CD14-positive monocyte (primary cell): ENCODE results near the gene TMEM135. TPM values are rescaled to one million over a fixed set of nuclear protein-coding genes. Genes with fewer than 3 reads are reported as not detected.

Experiments used
- DNase-seq, 3 donors: peaks; one replicate each; pipeline ENCODE4 v3.0.0-alpha.2; 2011 to 2022
- H2AFZ ChIP-seq: 2 replicates; pipeline ENCODE4 v1.6.0; 2012; ENCODE audit warnings: mild to moderate bottlenecking, low read depth, low read length, inconsistent platforms; ENCODE audit not compliant: insufficient read depth, poor library complexity, severe bottlenecking
- H3K27ac ChIP-seq, 2 donors: 1 replicate in 1 of 2; 2 replicates in 1 of 2; pipeline ENCODE4 v1.5.1; 2012 to 2013; ENCODE audit warnings: low read length in 2 of 2, control low read depth in 1 of 2, inconsistent platforms in 1 of 2, low read depth in 1 of 2, mild to moderate bottlenecking in 1 of 2
- H3K27me3 ChIP-seq, 2 donors: one replicate each; pipeline versions ENCODE4 v1.6.0 to v1.6.1; 2011 to 2013; ENCODE audit warnings: low read length in 2 of 2; ENCODE audit not compliant: control insufficient read depth in 2 of 2, insufficient read depth in 2 of 2
- H3K36me3 ChIP-seq, 2 donors: replicated peaks in 1 of 2; 1 replicate in 1 of 2; 2 replicates in 1 of 2; pipeline versions ENCODE4 v1.5.1 to v1.6.1; 2012 to 2013; ENCODE audit warnings: low read length in 2 of 2, control low read depth in 1 of 2, inconsistent platforms in 1 of 2, mild to moderate bottlenecking in 1 of 2; ENCODE audit not compliant: insufficient read depth in 2 of 2, control insufficient read depth in 1 of 2
- H3K4me1 ChIP-seq, 2 donors: 1 replicate in 1 of 2; 2 replicates in 1 of 2; pipeline versions ENCODE4 v1.5.1 to v1.6.1; 2012 to 2013; ENCODE audit warnings: low read length in 2 of 2, control low read depth in 1 of 2, inconsistent platforms in 1 of 2, mild to moderate bottlenecking in 1 of 2, moderate library complexity in 1 of 2; ENCODE audit not compliant: insufficient read depth in 2 of 2, control insufficient read depth in 1 of 2
- H3K4me2 ChIP-seq: replicated peaks from 2 replicates; pipeline ENCODE3; 2012; ENCODE audit warnings: low read length, moderate library complexity, mild to moderate bottlenecking; ENCODE audit not compliant: poor library complexity, severe bottlenecking; ENCODE audit errors: extremely low read depth
- H3K4me3 ChIP-seq, 3 experiments: fragments of 200-600 bp in 1 of 3; sonication (generic) in 1 of 3; replicated peaks in 1 of 3; 1 replicate in 2 of 3; 2 replicates in 1 of 3; pipeline ENCODE4 v1.5.1; 2011 to 2013; ENCODE audit warnings: low read length in 3 of 3, mild to moderate bottlenecking in 3 of 3, control low read depth in 2 of 3, low read depth in 2 of 3, inconsistent platforms in 1 of 3, moderate library complexity in 1 of 3
- H3K79me2 ChIP-seq: 2 replicates; pipeline ENCODE4 v1.6.0; 2012; ENCODE audit warnings: mild to moderate bottlenecking, control low read depth, inconsistent platforms, low read length, moderate library complexity; ENCODE audit not compliant: insufficient read depth
- H3K9ac ChIP-seq: 2 replicates; pipeline ENCODE4 v1.6.0; 2017; ENCODE audit warnings: low read length, mild to moderate bottlenecking; ENCODE audit not compliant: insufficient read depth, poor library complexity, severe bottlenecking
- H3K9me3 ChIP-seq, 2 donors: replicated peaks in 1 of 2; 1 replicate in 1 of 2; 2 replicates in 1 of 2; pipeline versions ENCODE4 v1.5.1 to v1.6.1; 2012 to 2013; ENCODE audit warnings: low read length in 2 of 2, control low read depth in 1 of 2; ENCODE audit not compliant: control insufficient read depth in 1 of 2, insufficient read depth in 1 of 2
- H4K20me1 ChIP-seq: 2 replicates; pipeline ENCODE4 v1.6.0; 2012; ENCODE audit warnings: mild to moderate bottlenecking, low read length, control low read depth, moderate library complexity; ENCODE audit not compliant: insufficient read depth
- H3K27ac Mint-ChIP-seq, 7 donors: one replicate each; pipeline ENCODE4 v1.8.0; 2020; ENCODE audit warnings: mild to moderate bottlenecking in 7 of 7, mixed read lengths in 7 of 7, moderate library complexity in 6 of 7, inconsistent platforms in 2 of 7
- H3K27me3 Mint-ChIP-seq, 3 donors: one replicate each; pipeline ENCODE4 v1.8.0; 2021 to 2022; ENCODE audit warnings: low read depth in 3 of 3, mild to moderate bottlenecking in 3 of 3, mixed read lengths in 3 of 3, moderate library complexity in 3 of 3, inconsistent platforms in 1 of 3
- H3K36me3 Mint-ChIP-seq, 2 donors: one replicate each; pipeline ENCODE4 v1.8.0; 2020; ENCODE audit warnings: mixed read lengths in 2 of 2, inconsistent platforms in 1 of 2, mild to moderate bottlenecking in 1 of 2
- H3K4me1 Mint-ChIP-seq: one replicate; pipeline ENCODE4 v1.8.0; 2020; ENCODE audit warnings: mild to moderate bottlenecking, mixed read lengths
- H3K4me3 Mint-ChIP-seq, 2 donors: one replicate each; pipeline ENCODE4 v1.8.0; 2020; ENCODE audit warnings: mild to moderate bottlenecking in 2 of 2, mixed read lengths in 2 of 2, moderate library complexity in 1 of 2
- H3K9me3 Mint-ChIP-seq, 7 donors: one replicate each; pipeline ENCODE4 v1.8.0; 2020 to 2022; ENCODE audit warnings: mixed read lengths in 7 of 7, mild to moderate bottlenecking in 6 of 7, moderate library complexity in 6 of 7, inconsistent platforms in 2 of 7
- CTCF ChIP-seq: fragments of 200-600 bp; IDR thresholded peaks from one replicate; pipeline ENCODE4 v1.8.0; 2022; ENCODE audit warnings: antibody characterized with exemption, mild to moderate bottlenecking
- WGBS: methylation state at CpG from one replicate; pipeline ENCODE4 v1.1.5; 2013; ENCODE audit warnings: missing lambda C conversion rate; ENCODE audit not compliant: insufficient coverage; 5-methylcytosine and 5-hydroxymethylcytosine counted together
- intact Hi-C, 2 donors: fragments of 100-400 bp; cut with micrococcal nuclease; formaldehyde crosslinking; loops; one replicate each; pipeline versions ENCODE4 v1.15.0 to v1.15.1; 2023
- polyA plus RNA-seq, 3 donors: library from polyadenylated mRNA; depleted of rRNA in 1 of 3; unstranded in 2 of 3; stranded (reverse) in 1 of 3; fragments of 300-500 nt in 2 of 3; fragments of >200 nt in 1 of 3; fragmentation: Illumina TruSeq in 2 of 3; gene quantifications; 1 replicate in 2 of 3; 2 replicates in 1 of 3; pipeline ENCODE4 v1.2.3, GENCODE V29; 2012 to 2021

TMEM135 gene
- polyA plus RNA-seq, 3 donors, result 2.7 to 8.4 (median 5.9) TPM

- H3K9me3 Mint-ChIP-seq, result no peaks in the 10 kb centered on the region
- H3K79me2 ChIP-seq, result no peaks in the 10 kb centered on the region
- H4K20me1 ChIP-seq, result no peaks in the 10 kb centered on the region
- H3K4me1 Mint-ChIP-seq, result peaks cover 10% of the 10 kb centered on the region
- H3K36me3 ChIP-seq, result no peaks in the 10 kb centered on the region
- intact Hi-C loops, result no loop called here
- no peak overlapping the region for H3K4me3 Mint-ChIP-seq
- H3K27ac Mint-ChIP-seq, result no peak overlapping the region
- no peaks in the 10 kb centered on the region for H3K27me3 ChIP-seq
- H3K9me3 ChIP-seq, result no peaks in the 10 kb centered on the region
- no peak overlapping the region for H2AFZ ChIP-seq
- no peak for DNase-seq
- peaks cover 0 to 6% of the 10 kb centered on the region in 2 donors for H3K36me3 Mint-ChIP-seq
- H3K4me3 ChIP-seq, result no peak overlapping the region
- no peak for TF ChIP-seq CTCF
- H3K27me3 Mint-ChIP-seq, result no peaks in the 10 kb centered on the region
- no peak overlapping the region for H3K27ac ChIP-seq
- no peak overlapping the region for H3K9ac ChIP-seq
- H3K4me2 ChIP-seq, result no peak overlapping the region
- no peaks in the 10 kb centered on the region for H3K4me1 ChIP-seq
Measured at GRCh38 chr11:87255589-87255988, 217.9 kb downstream of the TMEM135 start.

- Histone ChIP-seq H3K9me3 (no peaks in the 10 kb centered on the region), H2AFZ (no peak overlapping the region), H3K36me3 (no peaks in the 10 kb centered on the region), H3K79me2 (no peaks in the 10 kb centered on the region), H3K4me3 (no peak overlapping the region), H3K4me1 (no peaks in the 10 kb centered on the region), H3K4me2 (no peak overlapping the region), H3K9ac (no peak overlapping the region), H3K27me3 (no peaks in the 10 kb centered on the region), H4K20me1 (no peaks in the 10 kb centered on the region), H3K27ac (no peak overlapping the region)
- peak overlapping the region in 1 of 7 donors; percentile 39 for H3K27ac Mint-ChIP-seq
- no peak overlapping the region for H3K4me3 Mint-ChIP-seq
- H3K4me1 Mint-ChIP-seq, result peaks cover 7% of the 10 kb centered on the region
- H3K27me3 Mint-ChIP-seq, result no peaks in the 10 kb centered on the region
- no peaks in the 10 kb centered on the region for H3K9me3 Mint-ChIP-seq
- TF ChIP-seq CTCF, result no peak
- intact Hi-C loops, result no loop called here
- no peak for DNase-seq
- WGBS, result no CpG with 5 or more reads among the region's 1 CpG
- peaks cover 0 to 6% of the 10 kb centered on the region in 2 donors for H3K36me3 Mint-ChIP-seq
Measured at GRCh38 chr11:87256694-87257340, 219.1 kb downstream of the TMEM135 start.
